Loucy (cell line): ENCODE results near the gene XCL1.

Source experiments
- H2AFZ ChIP-seq: fragments of 200-600 bp; sonication (generic); 2 replicates; pipeline ENCODE4 v1.6.0; 2016; ENCODE audit warnings: antibody characterized with exemption, mild to moderate bottlenecking, low read length, moderate library complexity
- H3F3A ChIP-seq: fragments of 200-600 bp; 2 replicates; pipeline ENCODE4 v1.6.0; 2016; ENCODE audit warnings: antibody characterized with exemption, low read depth, mild to moderate bottlenecking
- H3K27me3 ChIP-seq: fragments of 200-600 bp; sonication (generic); 2 replicates; pipeline ENCODE4 v1.6.1; 2014; ENCODE audit warnings: low read length, mild to moderate bottlenecking; ENCODE audit not compliant: insufficient read depth, poor library complexity, severe bottlenecking
- H3K36me3 ChIP-seq: fragments of 200-600 bp; sonication (generic); 2 replicates; pipeline ENCODE4 v1.6.1; 2016; ENCODE audit warnings: low read length; ENCODE audit not compliant: insufficient read depth
- H3K4me1 ChIP-seq: fragments of 200-600 bp; sonication (generic); 2 replicates; pipeline ENCODE4 v1.5.1; 2014; ENCODE audit warnings: low read length, mild to moderate bottlenecking; ENCODE audit not compliant: insufficient read depth, poor library complexity, severe bottlenecking
- H3K4me2 ChIP-seq: fragments of 200-600 bp; sonication (generic); 2 replicates; pipeline ENCODE4 v1.6.0; 2014; ENCODE audit warnings: antibody characterized with exemption, low read length, low read depth, mild to moderate bottlenecking; ENCODE audit not compliant: poor library complexity, severe bottlenecking
- H3K4me3 ChIP-seq: fragments of 200-600 bp; sonication (generic); 2 replicates; pipeline ENCODE4 v1.5.1; 2014; ENCODE audit warnings: low read length, mild to moderate bottlenecking, mixed read lengths; ENCODE audit not compliant: poor library complexity, severe bottlenecking
- H3K79me2 ChIP-seq: fragments of 200-600 bp; sonication (generic); 2 replicates; pipeline ENCODE4 v1.6.1; 2014; ENCODE audit warnings: low read length; ENCODE audit not compliant: insufficient read depth
- H3K9ac ChIP-seq: fragments of 200-600 bp; sonication (generic); 2 replicates; pipeline ENCODE4 v1.6.0; 2014; ENCODE audit warnings: mild to moderate bottlenecking, low read depth, low read length, moderate library complexity; ENCODE audit not compliant: poor library complexity, severe bottlenecking
- H3K9me2 ChIP-seq: fragments of 200-600 bp; sonication (generic); replicated peaks from 2 replicates; pipeline ENCODE4 v1.6.1; 2016; ENCODE audit warnings: low read depth, low read length, mixed read lengths
- H3K9me3 ChIP-seq: fragments of 200-600 bp; sonication (generic); 2 replicates; pipeline ENCODE4 v1.6.1; 2014; ENCODE audit warnings: mild to moderate bottlenecking, antibody characterized with exemption, low read length, low read depth; ENCODE audit not compliant: insufficient read depth
- H4K20me1 ChIP-seq: fragments of 200-600 bp; sonication (generic); 2 replicates; pipeline ENCODE4 v1.6.0; 2014; ENCODE audit warnings: antibody characterized with exemption, low read length, mild to moderate bottlenecking; ENCODE audit not compliant: insufficient read depth, poor library complexity, severe bottlenecking
- EZH2phosphoT487 ChIP-seq: fragments of 200-600 bp; IDR thresholded peaks from 2 replicates; pipeline ENCODE4 v1.6.1; 2018; ENCODE audit warnings: antibody characterized with exemption, mild to moderate bottlenecking, moderate library complexity, borderline replicate concordance
- TF ChIP-seq, protein P1 (sequence below): fragments of 200-600 bp; sonication (generic); conservative IDR thresholded peaks from 2 replicates; pipeline ENCODE4 v1.5.1; 2014; ENCODE audit warnings: mild to moderate bottlenecking, antibody characterized with exemption, low read length

The XCL1 gene

GRCh38 chr1:168598892-168599291 is 22.5 kb downstream of the XCL1 start:
- Histone ChIP-seq H3K79me2 (no peaks in the 10 kb centered on the region), H3K9me2 (no peaks in the 10 kb centered on the region), H3K4me3 (no peak overlapping the region), H2AFZ (no peak overlapping the region), H3F3A (no peaks in the 10 kb centered on the region), H3K4me2 (no peak overlapping the region), H3K9ac (no peak overlapping the region), H3K27me3 (no peaks in the 10 kb centered on the region), H3K4me1 (peaks cover 4% of the 10 kb centered on the region), H3K36me3 (no peaks in the 10 kb centered on the region), H3K9me3 (no peaks in the 10 kb centered on the region), H4K20me1 (no peaks in the 10 kb centered on the region)
- TF ChIP-seq, protein P1, sequence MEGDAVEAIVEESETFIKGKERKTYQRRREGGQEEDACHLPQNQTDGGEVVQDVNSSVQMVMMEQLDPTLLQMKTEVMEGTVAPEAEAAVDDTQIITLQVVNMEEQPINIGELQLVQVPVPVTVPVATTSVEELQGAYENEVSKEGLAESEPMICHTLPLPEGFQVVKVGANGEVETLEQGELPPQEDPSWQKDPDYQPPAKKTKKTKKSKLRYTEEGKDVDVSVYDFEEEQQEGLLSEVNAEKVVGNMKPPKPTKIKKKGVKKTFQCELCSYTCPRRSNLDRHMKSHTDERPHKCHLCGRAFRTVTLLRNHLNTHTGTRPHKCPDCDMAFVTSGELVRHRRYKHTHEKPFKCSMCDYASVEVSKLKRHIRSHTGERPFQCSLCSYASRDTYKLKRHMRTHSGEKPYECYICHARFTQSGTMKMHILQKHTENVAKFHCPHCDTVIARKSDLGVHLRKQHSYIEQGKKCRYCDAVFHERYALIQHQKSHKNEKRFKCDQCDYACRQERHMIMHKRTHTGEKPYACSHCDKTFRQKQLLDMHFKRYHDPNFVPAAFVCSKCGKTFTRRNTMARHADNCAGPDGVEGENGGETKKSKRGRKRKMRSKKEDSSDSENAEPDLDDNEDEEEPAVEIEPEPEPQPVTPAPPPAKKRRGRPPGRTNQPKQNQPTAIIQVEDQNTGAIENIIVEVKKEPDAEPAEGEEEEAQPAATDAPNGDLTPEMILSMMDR: no peak
- TF ChIP-seq EZH2phosphoT487: no peak

- no peaks in the 10 kb centered on the region for H3K9me2 ChIP-seq
- H3K4me3 ChIP-seq: no peak overlapping the region
- no peak for TF ChIP-seq EZH2phosphoT487
- TF ChIP-seq, protein P1: no peak
These were observed 23.2 kb downstream of the XCL1 start for GRCh38 chr1:168599641-168600040.

DNA sequence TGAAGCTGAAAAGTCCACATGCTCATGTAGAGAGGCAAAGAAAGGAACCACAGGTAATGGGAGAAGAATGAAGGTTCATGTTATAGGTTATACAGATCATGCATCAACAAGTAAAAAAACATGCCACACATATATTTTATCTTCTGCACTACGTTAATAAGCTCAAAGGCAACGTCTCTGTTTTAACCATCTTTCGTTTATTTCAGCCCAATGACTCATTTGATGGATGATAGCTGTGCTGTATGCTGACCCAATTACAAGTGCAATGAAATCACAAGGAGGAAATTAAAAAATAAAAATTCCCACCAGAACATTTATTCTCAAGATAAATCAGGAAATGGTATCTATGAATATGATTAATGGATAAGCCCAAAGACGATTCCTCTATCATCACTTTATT is 24.6 kb downstream of the XCL1 start:
- Histone ChIP-seq H3K36me3 (no peaks in the 10 kb centered on the region), H3K79me2 (no peaks in the 10 kb centered on the region), H3K9me2 (no peaks in the 10 kb centered on the region), H3K4me2 (no peak overlapping the region), H3K27me3 (no peaks in the 10 kb centered on the region), H3F3A (no peaks in the 10 kb centered on the region), H3K4me1 (no peaks in the 10 kb centered on the region), H2AFZ (no peak overlapping the region), H3K4me3 (no peak overlapping the region), H4K20me1 (no peaks in the 10 kb centered on the region), H3K9ac (no peak overlapping the region), H3K9me3 (no peaks in the 10 kb centered on the region)
- no peak for TF ChIP-seq EZH2phosphoT487
- TF ChIP-seq, protein P1: no peak

More at GRCh38 chr1:168599641-168600040, 23.2 kb downstream of the XCL1 start:
- no peaks in the 10 kb centered on the region for H3K9me3 ChIP-seq
- no peaks in the 10 kb centered on the region for H3K36me3 ChIP-seq
- H3F3A ChIP-seq: no peaks in the 10 kb centered on the region
- no peaks in the 10 kb centered on the region for H4K20me1 ChIP-seq
- no peaks in the 10 kb centered on the region for H3K79me2 ChIP-seq
- no peak overlapping the region for H2AFZ ChIP-seq
- peaks cover 4% of the 10 kb centered on the region for H3K4me1 ChIP-seq
- H3K27me3 ChIP-seq: no peaks in the 10 kb centered on the region
- H3K4me2 ChIP-seq: no peak overlapping the region
- H3K9ac ChIP-seq: no peak overlapping the region
